Measurements from ENCODE around the gene PDE9A. TPM values are rescaled to one million over a fixed set of nuclear protein-coding genes. Genes with fewer than 3 reads are reported as not detected.

The PDE9A gene
- total RNA-seq, 1 donor from 2014 or later, result 1.6 TPM

GRCh38 chr21:42760361-42760950 lies 107.0 kb downstream of the PDE9A start:
- TF ChIP-seq CTCF (IDR thresholded peaks at IDR 0.05; ENCODE audit: insufficient read depth, low read length, severe bottlenecking), result no peak
- H3K4me3 ChIP-seq (ENCODE audit: low read depth, low read length), result no peak overlapping the region
- H3K27me3 ChIP-seq (ENCODE audit: control insufficient read depth, insufficient read depth, low read length), result no peaks in the 10 kb centered on the region
- FAIRE-seq (no peak), DNase-seq (ENCODE audit: low read depth) (no peak)
- H3K36me3 ChIP-seq (ENCODE audit: control insufficient read depth, insufficient read depth, low read length), result no peaks in the 10 kb centered on the region

- DNase-seq (ENCODE audit: low read depth), result no peak
- H3K27me3 ChIP-seq (ENCODE audit: control insufficient read depth, insufficient read depth, low read length), result no peaks in the 10 kb centered on the region
- no peak for TF ChIP-seq CTCF (IDR thresholded peaks at IDR 0.05; ENCODE audit: insufficient read depth, low read length, severe bottlenecking)
These were observed 107.7 kb downstream of the PDE9A start for GRCh38 chr21:42760951-42761751.

GRCh38 chr21:42761776-42762335 lies 108.4 kb downstream of the PDE9A start:
- FAIRE-seq (no peak), DNase-seq (ENCODE audit: low read depth) (no peak)
- no peak for TF ChIP-seq CTCF (IDR thresholded peaks at IDR 0.05; ENCODE audit: insufficient read depth, low read length, severe bottlenecking)
- H3K27me3 ChIP-seq (ENCODE audit: control insufficient read depth, insufficient read depth, low read length), result no peaks in the 10 kb centered on the region
- no peaks in the 10 kb centered on the region for H3K36me3 ChIP-seq (ENCODE audit: control insufficient read depth, insufficient read depth, low read length)
- no peak overlapping the region for H3K4me3 ChIP-seq (ENCODE audit: low read depth, low read length)

More at GRCh38 chr21:42760951-42761751, 107.7 kb downstream of the PDE9A start:
- no peak for FAIRE-seq
- Histone ChIP-seq H3K4me3 (ENCODE audit: low read depth, low read length) (no peak overlapping the region), H3K36me3 (ENCODE audit: control insufficient read depth, insufficient read depth, low read length) (no peaks in the 10 kb centered on the region)

- FAIRE-seq (no peak), DNase-seq (ENCODE audit: low read depth) (no peak)
- no peak overlapping the region for H3K4me3 ChIP-seq (ENCODE audit: low read depth, low read length)
- H3K27me3 ChIP-seq (ENCODE audit: control insufficient read depth, insufficient read depth, low read length), result no peaks in the 10 kb centered on the region
- no peaks in the 10 kb centered on the region for H3K36me3 ChIP-seq (ENCODE audit: control insufficient read depth, insufficient read depth, low read length)
- no peak for TF ChIP-seq CTCF (IDR thresholded peaks at IDR 0.05; ENCODE audit: insufficient read depth, low read length, severe bottlenecking)
These were observed 110.4 kb downstream of the PDE9A start for GRCh38 chr21:42763581-42764442.

GRCh38 chr21:42764443-42764760 lies 111.0 kb downstream of the PDE9A start:
- Histone ChIP-seq H3K27me3 (ENCODE audit: control insufficient read depth, insufficient read depth, low read length) (no peaks in the 10 kb centered on the region), H3K4me3 (ENCODE audit: low read depth, low read length) (no peak overlapping the region), H3K36me3 (ENCODE audit: control insufficient read depth, insufficient read depth, low read length) (no peaks in the 10 kb centered on the region)
- no peak for FAIRE-seq
- no peak for TF ChIP-seq CTCF (IDR thresholded peaks at IDR 0.05; ENCODE audit: insufficient read depth, low read length, severe bottlenecking)
- no peak for DNase-seq (ENCODE audit: low read depth)
